Activated naive CD4-positive, alpha-beta T cell treated with Interleukin-2 at 50 U/mL for 16 hours (primary cell): ENCODE data around the gene SH2D4B.
A peak's percentile ranks its signal among the peaks of the same experiment; 100 is the strongest.

Experiments
- DNase-seq: peaks from one replicate; pipeline ENCODE4 v3.0.0-alpha.2; 2020

SH2D4B gene

GRCh38 chr10:80647173-80647833 lies 109.6 kb downstream of the SH2D4B start:
- DNase-seq: no peak

DNA sequence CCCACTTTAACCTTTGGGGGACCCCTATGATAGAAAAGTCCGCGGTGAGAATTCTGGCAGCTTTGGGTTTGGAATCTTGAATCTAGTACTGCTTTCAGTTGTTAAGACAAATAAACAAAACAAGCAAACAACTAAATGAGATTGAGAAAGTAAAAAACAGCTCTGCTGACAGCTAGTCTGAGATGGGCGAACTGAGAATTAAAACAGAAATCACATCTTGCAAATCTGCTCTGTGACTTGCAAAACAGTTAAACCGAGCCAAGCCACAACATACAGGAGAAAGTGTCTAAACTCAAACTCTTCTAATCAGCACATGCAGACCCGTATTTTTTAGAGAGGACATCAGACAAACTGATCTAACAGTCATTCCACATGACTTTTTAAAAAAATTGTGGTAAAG lies 110.4 kb downstream of the SH2D4B start:
- DNase-seq: no peak

DNA sequence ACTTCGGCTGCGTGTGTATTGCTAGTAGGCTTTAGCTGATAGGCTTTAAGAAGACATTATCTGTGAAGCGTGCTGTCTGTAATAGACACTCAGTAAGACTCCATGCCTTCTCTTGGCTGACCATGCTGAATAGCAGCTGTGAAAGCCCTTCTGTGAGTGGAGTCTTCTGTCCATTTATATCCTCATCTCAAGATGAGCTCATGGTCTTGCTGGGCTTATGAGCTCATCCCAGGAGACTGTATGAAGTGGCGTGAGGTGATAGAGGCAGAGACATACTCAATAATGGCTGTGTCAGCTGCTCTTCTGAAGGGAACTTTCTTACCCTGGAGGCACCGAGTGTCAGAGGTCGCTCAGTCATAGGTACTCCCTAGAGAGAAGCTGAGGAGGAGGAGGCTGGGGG lies 111.5 kb downstream of the SH2D4B start:
- no peak for DNase-seq

- DNase-seq: no peak
Observed at GRCh38 chr10:80655898-80656297, 118.2 kb downstream of the SH2D4B start.

DNA sequence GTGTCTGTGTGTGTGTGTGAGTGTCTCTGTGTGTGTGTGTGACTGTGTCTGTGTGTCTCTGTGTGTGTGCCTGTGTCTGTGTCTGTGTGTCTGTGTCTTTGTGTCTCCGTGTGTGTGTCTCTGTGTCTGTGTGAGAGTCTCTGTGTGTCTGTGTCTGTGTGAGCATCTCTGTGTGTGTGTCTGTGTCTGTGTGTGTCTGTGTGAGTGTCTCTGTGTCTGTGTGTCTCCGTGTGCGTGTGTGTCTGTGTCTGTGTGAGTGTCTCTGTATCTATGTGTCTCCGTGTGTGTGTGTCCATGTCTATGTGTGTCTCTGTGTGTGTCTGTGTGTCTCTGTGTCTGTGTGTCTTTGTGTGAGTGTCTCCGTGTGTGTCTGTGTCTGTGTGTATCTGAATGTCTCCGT lies 120.4 kb downstream of the SH2D4B start:
- no peak for DNase-seq

GRCh38 chr10:80659289-80659688 lies 121.6 kb downstream of the SH2D4B start:
- no peak for DNase-seq

GRCh38 chr10:80660266-80660665 lies 122.6 kb downstream of the SH2D4B start:
- DNase-seq: no peak

DNA sequence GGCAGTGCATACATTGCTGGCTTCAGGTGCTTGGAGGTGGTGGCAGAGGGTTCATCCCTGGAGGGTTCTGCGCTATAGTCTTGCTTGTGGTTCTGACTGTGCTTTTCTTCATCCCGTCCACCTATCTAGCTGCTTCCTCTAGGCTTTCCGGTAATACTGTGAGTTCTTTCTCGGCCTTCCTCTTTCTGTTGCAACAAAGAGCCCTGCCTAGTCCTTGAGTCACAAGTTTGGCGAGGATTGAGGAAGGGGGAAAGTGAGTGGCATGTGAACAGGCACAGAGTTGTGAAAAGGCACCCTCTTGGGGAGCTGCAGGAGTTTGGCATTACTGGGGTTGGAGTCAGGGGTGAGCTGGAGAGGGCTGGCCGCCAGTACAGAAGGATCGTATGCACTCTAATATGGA lies 123.0 kb downstream of the SH2D4B start:
- no peak for DNase-seq

DNA sequence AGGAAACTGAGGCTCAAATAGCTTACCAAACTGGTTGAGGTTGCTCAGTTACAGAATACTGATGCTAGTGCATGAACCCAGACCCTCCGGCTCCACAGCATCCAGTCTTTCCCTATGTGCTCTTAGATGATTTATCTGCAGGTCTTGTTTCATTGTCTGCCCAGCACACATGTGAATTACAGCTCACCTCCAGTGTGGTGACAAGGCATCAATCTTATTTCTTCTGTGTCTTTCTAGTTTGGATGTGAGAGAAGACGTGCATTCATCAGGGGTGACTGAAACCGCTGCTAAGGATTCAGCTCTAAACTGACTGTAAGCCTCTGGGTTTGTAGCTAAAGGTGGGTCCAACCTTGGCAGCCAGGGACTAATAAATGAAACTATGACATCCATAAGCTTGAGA lies 123.8 kb downstream of the SH2D4B start:
- no peak for DNase-seq

DNA sequence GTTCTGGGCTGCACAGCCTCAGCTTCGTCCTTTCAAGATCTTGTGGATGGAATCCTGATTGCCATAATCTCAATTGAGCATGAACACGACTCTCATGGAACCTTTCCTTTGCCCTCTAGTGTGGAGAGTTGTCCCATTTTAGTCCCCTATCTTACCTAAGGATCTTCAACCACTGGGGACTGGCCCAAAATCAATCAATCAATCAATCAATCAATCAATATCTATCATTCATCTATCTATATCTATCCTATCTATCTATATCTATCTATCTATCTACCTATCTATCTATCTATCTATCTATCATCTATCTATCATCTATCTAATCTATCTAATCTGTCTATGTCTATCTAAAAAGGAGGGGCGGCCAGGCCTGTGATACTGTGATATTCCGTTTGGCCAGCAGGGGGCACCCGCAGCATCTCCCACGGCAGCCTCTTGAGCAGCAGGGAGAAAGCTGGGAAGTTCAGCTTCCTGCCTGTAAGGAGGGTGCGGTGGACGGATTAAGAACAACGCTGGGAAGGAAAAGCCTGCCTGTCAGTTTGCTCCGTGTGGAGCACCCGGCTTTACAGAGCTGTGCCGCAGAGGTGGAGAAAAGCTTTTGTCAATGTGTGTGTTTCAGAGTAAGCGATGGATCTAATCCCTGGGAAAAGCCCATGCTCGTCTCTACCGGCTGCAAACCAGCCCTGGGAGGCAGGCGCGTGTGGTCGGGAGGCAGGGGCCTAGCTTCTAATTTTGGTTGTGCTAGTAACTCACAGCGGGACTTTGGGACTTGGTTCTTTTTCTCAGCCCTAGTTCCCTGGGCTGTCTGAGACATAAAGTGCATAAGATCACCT lies 124.9 kb downstream of the SH2D4B start:
- DNase-seq: peak; percentile 71

GRCh38 chr10:80664071-80664680 lies 126.5 kb downstream of the SH2D4B start:
- peak; percentile 45 for DNase-seq

- DNase-seq: no peak
Observed at GRCh38 chr10:80669485-80669884, 131.8 kb downstream of the SH2D4B start.

- DNase-seq: no peak
Observed at GRCh38 chr10:80670774-80671173, 133.1 kb downstream of the SH2D4B start.

GRCh38 chr10:80671847-80672246 lies 134.1 kb downstream of the SH2D4B start:
- no peak for DNase-seq

- no peak for DNase-seq
Observed at GRCh38 chr10:80672613-80673012, 134.9 kb downstream of the SH2D4B start.

GRCh38 chr10:80674809-80675208 lies 137.1 kb downstream of the SH2D4B start:
- no peak for DNase-seq

GRCh38 chr10:80681142-80681541 lies 143.4 kb downstream of the SH2D4B start:
- DNase-seq: no peak

- no peak for DNase-seq
Observed at GRCh38 chr10:80684259-80684658, 146.6 kb downstream of the SH2D4B start.

GRCh38 chr10:80685355-80685754 lies 147.7 kb downstream of the SH2D4B start:
- DNase-seq: no peak

- DNase-seq: no peak
Observed at GRCh38 chr10:80686734-80687475, 149.2 kb downstream of the SH2D4B start.

DNA sequence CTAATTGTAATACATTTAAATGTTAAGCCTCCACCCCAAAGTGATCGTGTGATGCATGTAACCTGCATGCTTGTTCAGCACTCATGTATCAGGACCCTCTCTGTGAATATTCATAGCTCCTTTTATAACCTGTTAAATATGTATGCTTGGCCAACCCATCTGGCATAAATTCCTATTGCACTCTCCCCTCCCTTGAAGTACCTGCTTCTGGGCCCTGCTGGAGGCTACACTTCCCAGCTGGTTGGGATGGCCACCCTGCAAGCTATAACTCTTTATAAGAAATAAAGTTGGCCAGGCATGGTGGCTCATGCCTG lies 149.7 kb downstream of the SH2D4B start:
- no peak for DNase-seq

DNA sequence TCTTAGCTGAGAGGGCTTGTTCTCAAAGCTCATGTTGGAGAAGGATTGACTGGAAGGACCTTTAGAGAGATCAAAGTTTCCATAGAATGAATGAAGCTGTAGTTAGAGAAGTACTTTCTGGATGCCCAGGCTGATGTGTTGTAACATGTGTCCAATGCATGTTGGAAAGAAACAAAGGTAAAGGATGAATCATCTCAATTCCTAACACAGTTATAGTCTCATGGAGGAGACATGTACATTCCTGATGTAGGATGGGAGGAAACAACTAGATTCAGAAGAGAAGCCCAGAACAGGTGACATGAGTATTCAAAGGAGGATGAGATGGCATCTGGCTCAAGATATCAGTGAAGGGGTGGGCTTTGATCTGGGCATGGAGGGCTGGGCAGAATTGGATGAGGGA lies 152.7 kb downstream of the SH2D4B start:
- no peak for DNase-seq

DNA sequence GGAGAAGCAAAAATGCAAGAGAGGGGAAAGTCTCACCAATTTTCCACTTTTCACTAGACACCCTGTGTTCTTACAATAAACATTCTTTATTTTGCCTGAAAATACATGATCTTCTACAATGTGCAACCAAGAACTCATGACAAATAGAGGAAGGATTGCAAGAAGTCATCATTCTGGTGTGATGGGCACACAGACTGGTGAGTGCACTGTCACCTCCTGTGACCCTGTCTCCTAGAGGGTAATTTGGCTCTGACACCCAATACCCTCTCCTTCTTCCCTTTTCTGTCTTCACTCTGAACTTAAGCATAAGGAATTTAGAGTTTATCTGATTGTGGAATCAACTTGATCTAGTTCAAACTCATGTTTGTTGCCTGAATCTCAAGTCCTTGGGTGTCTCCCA lies 153.7 kb downstream of the SH2D4B start:
- DNase-seq: no peak

DNA sequence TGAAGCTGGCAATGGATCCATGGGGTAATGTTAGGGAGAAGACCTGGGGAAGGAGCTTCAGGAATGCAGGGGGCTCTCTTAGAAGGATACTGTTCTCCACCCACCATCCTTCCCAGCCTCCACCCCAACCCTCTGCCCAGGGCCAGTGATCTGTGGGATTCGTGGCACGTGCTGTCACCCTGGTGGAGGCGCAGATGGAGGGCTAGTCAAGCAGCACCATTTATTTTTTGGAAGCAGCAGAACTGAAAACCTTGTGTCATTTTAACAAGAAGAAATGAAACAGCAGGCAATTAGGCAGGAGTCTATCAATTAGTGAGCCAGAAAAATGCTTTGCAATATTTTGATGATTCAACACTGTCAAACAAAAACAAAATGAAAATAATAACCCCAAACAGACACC lies 155.9 kb downstream of the SH2D4B start:
- no peak for DNase-seq
